Tibial nerve (tissue), 4 donors: Measurements from ENCODE around the gene ATP13A5. TPM values are rescaled to one million over a fixed set of nuclear protein-coding genes. Genes with fewer than 3 reads are reported as not detected.

Experiments
- DNase-seq, 2 donors: peaks; one replicate each; pipeline ENCODE4 v3.0.0-alpha.2; 2019; ENCODE audit warnings: low spot score in 2 of 2
- H3K27ac ChIP-seq, 4 donors: fragments of 200-600 bp; sonication (generic) in 3 of 4; one replicate each; pipeline ENCODE4 v1.5.1; 2017 to 2019; ENCODE audit warnings: mild to moderate bottlenecking in 1 of 4
- H3K27me3 ChIP-seq, 2 donors: fragments of 200-600 bp; sonication (generic) in 1 of 2; one replicate each; pipeline versions ENCODE4 v1.5.1 to v1.6.0; 2017 to 2019
- H3K36me3 ChIP-seq, 3 donors: fragments of 200-600 bp; sonication (generic); one replicate each; pipeline ENCODE4 v1.5.1; 2018 to 2019
- H3K4me1 ChIP-seq, 4 donors: fragments of 200-600 bp; sonication (generic) in 3 of 4; one replicate each; pipeline ENCODE4 v1.5.1; 2017 to 2019
- H3K4me3 ChIP-seq, 4 donors: fragments of 200-600 bp; sonication (generic) in 3 of 4; one replicate each; pipeline ENCODE4 v1.5.1; 2017 to 2019; ENCODE audit warnings: mild to moderate bottlenecking in 1 of 4, moderate library complexity in 1 of 4
- H3K9me3 ChIP-seq, 4 donors: fragments of 200-600 bp; sonication (generic) in 3 of 4; one replicate each; pipeline ENCODE4 v1.5.1; 2017 to 2019
- CTCF ChIP-seq, 5 experiments: fragments of 200-600 bp in 3 of 5; fragments of 450-650 bp in 2 of 5; sonication (generic) in 3 of 5; IDR thresholded peaks; one replicate each; pipeline ENCODE4 v1.5.1; 2016 to 2019; ENCODE audit warnings: antibody characterized with exemption in 5 of 5, mild to moderate bottlenecking in 3 of 5, moderate library complexity in 2 of 5
- EP300 ChIP-seq, 2 donors: sonication (generic); formaldehyde crosslinking; IDR thresholded peaks; one replicate each; pipeline ENCODE4 v1.6.1; 2017; ENCODE audit warnings: antibody characterized with exemption in 2 of 2, mild to moderate bottlenecking in 1 of 2
- POLR2A ChIP-seq, 2 donors: fragments of 450-650 bp; IDR thresholded peaks; one replicate each; pipeline ENCODE4 v1.6.1; 2017; ENCODE audit warnings: antibody characterized with exemption in 2 of 2, mild to moderate bottlenecking in 2 of 2, moderate library complexity in 2 of 2
- WGBS, 2 donors: methylation state at CpG; one replicate each; pipeline ENCODE4 v1.1.5; 2018; 5-methylcytosine and 5-hydroxymethylcytosine counted together
- total RNA-seq, 4 donors: library from RNA; depleted of rRNA; stranded (reverse); fragments of >200 nt; gene quantifications; one replicate each; pipeline ENCODE4 v1.1.0, GENCODE V29; 2016

ATP13A5 gene
- total RNA-seq, 4 donors from 2014 or later = under 0.01 TPM; not detected in 3

GRCh38 chr3:193314161-193314560 is 64.4 kb downstream of the ATP13A5 start:
- Histone ChIP-seq H3K9me3 (no peaks in the 10 kb centered on the region), H3K4me1 (no peaks in the 10 kb centered on the region), H3K27ac (no peak overlapping the region), H3K4me3 (no peak overlapping the region), H3K27me3 (no peaks in the 10 kb centered on the region), H3K36me3 (no peaks in the 10 kb centered on the region)
- DNase-seq = no peak
- WGBS, 2 donors = 75 to 85% methylated on average over 3 of the region's 3 CpGs
- TF ChIP-seq POLR2A (IDR thresholded peaks at IDR 0.05) = no peak
- TF ChIP-seq EP300 (IDR thresholded peaks at IDR 0.05) = no peak
- no peak for TF ChIP-seq CTCF (IDR thresholded peaks at IDR 0.05)

- no peaks in the 10 kb centered on the region for H3K4me1 ChIP-seq
- H3K36me3 ChIP-seq = no peaks in the 10 kb centered on the region
- H3K27me3 ChIP-seq = no peaks in the 10 kb centered on the region
- no peak overlapping the region for H3K4me3 ChIP-seq
- H3K9me3 ChIP-seq = no peaks in the 10 kb centered on the region
- DNase-seq = no peak
- H3K27ac ChIP-seq = no peak overlapping the region
- WGBS, 2 donors = 86 to 90% methylated on average over 3 of the region's 3 CpGs
- TF ChIP-seq CTCF (IDR thresholded peaks at IDR 0.05) (no peak), EP300 (IDR thresholded peaks at IDR 0.05) (no peak)
These were observed 65.2 kb downstream of the ATP13A5 start for GRCh38 chr3:193313061-193313958.

- WGBS, 2 donors = 35 to 41% methylated on average over 6 of the region's 6 CpGs
- no peak for DNase-seq
- H3K9me3 ChIP-seq = no peaks in the 10 kb centered on the region
- no peak overlapping the region for H3K4me3 ChIP-seq
- no peaks in the 10 kb centered on the region for H3K36me3 ChIP-seq
- no peaks in the 10 kb centered on the region for H3K4me1 ChIP-seq
- H3K27ac ChIP-seq = no peak overlapping the region
- TF ChIP-seq EP300 (IDR thresholded peaks at IDR 0.05) = no peak
- no peak for TF ChIP-seq CTCF (IDR thresholded peaks at IDR 0.05)
- no peak for TF ChIP-seq POLR2A (IDR thresholded peaks at IDR 0.05)
- H3K27me3 ChIP-seq = no peaks in the 10 kb centered on the region
These were observed 67.4 kb downstream of the ATP13A5 start for GRCh38 chr3:193310914-193311723.

- Histone ChIP-seq H3K27ac (no peak overlapping the region), H3K9me3 (no peaks in the 10 kb centered on the region), H3K4me3 (no peak overlapping the region), H3K27me3 (no peaks in the 10 kb centered on the region), H3K36me3 (no peaks in the 10 kb centered on the region), H3K4me1 (no peaks in the 10 kb centered on the region)
- WGBS, 2 donors = 88 to 96% methylated on average over 1 of the region's 1 CpG
- no peak for DNase-seq
- no peak for TF ChIP-seq POLR2A (IDR thresholded peaks at IDR 0.05)
- no peak for TF ChIP-seq EP300 (IDR thresholded peaks at IDR 0.05)
- TF ChIP-seq CTCF (IDR thresholded peaks at IDR 0.05) = no peak
These were observed 73.2 kb downstream of the ATP13A5 start for GRCh38 chr3:193305356-193305755.

GRCh38 chr3:193301433-193301832 is 77.1 kb downstream of the ATP13A5 start:
- H3K4me3 ChIP-seq = no peak overlapping the region
- H3K36me3 ChIP-seq = no peaks in the 10 kb centered on the region
- H3K4me1 ChIP-seq = no peaks in the 10 kb centered on the region
- no peak for DNase-seq
- no peak overlapping the region for H3K27ac ChIP-seq
- 90 to 92% methylated on average over 1 of the region's 1 CpG for WGBS, 2 donors
- H3K9me3 ChIP-seq = peaks cover 0 to under 1% (median 0%) of the 10 kb centered on the region in 4 donors
- TF ChIP-seq EP300 (IDR thresholded peaks at IDR 0.05) = no peak
- no peaks in the 10 kb centered on the region for H3K27me3 ChIP-seq
